ENCODE results near the gene DDI1.
A peak's percentile ranks its signal among the peaks of the same experiment; 100 is the strongest.

The DDI1 gene

DNA sequence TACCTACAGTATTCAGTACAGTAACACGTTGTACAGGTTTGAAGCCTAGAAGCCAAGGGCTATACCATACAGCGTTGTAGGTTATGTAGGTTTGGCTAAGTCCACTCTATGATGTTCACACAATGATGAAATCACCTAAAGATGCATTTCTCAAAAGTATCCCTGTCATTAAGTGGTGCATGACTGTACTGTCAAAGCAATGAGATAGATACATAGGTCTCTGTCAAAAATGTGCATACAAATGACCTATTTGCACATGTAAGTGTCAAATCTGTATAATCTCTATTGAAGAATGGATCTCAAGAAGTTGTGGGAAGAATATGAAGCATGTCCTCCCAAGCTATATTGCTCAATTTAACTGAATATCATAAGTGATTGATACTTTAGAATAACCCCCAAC, 11.9 kb upstream of the DDI1 start:
- Histone ChIP-seq H3K36me3 (ENCODE audit: control insufficient read depth in 1 of 2, insufficient read depth in 2 of 2, low read depth in 1 of 2, low read length in 2 of 2) (no peaks in the 10 kb centered on the region), H2AFZ (ENCODE audit: low read depth, low read length) (no peak overlapping the region), H3K27me3 (ENCODE audit: control insufficient read depth in 1 of 2, insufficient read depth in 1 of 2, low read length in 2 of 2) (no peaks in the 10 kb centered on the region), H3K9ac (ENCODE audit: low read length) (no peak overlapping the region), H2BK12ac (ENCODE audit: low read length in 2 of 2) (no peak overlapping the region), H3K27ac (ENCODE audit: low read length, poor library complexity, severe bottlenecking) (no peak overlapping the region), H3K14ac (ENCODE audit: low read length in 2 of 2) (no peak overlapping the region), H3K23ac (ENCODE audit: low read length in 2 of 2) (no peak overlapping the region), H2BK15ac (ENCODE audit: low read depth, poor library complexity, severe bottlenecking) (no peak overlapping the region), H2BK120ac (ENCODE audit: low read depth, low read length) (no peak overlapping the region), H2BK5ac (ENCODE audit: low read depth, low read length, poor library complexity, severe bottlenecking) (no peak overlapping the region), H3K4ac (ENCODE audit: low read depth in 1 of 2, low read length in 2 of 2) (no peak overlapping the region), H3K18ac (ENCODE audit: low read depth in 1 of 2, low read length in 2 of 2) (no peak overlapping the region), H3K4me1 (ENCODE audit: control insufficient read depth, insufficient read depth, low read depth, low read length) (no peaks in the 10 kb centered on the region), H3K4me2 (ENCODE audit: low read length, poor library complexity, severe bottlenecking) (no peak overlapping the region), H3K4me3 (ENCODE audit: insufficient read depth in 1 of 2, low read depth in 1 of 2, low read length in 2 of 2) (no peak overlapping the region), H2AK5ac (ENCODE audit: low read length, severe bottlenecking) (no peak overlapping the region), H3K79me1 (replicated peaks; ENCODE audit: low read length, poor library complexity, severe bottlenecking) (no peaks in the 10 kb centered on the region), H3K9me3 (ENCODE audit: control insufficient read depth, low read length) (no peaks in the 10 kb centered on the region), H4K91ac (ENCODE audit: low read length) (no peak overlapping the region), H4K8ac (ENCODE audit: low read length) (no peak overlapping the region)
- 100% methylated on average over 2 of the region's 2 CpGs for WGBS
- no peak for DNase-seq

DNA sequence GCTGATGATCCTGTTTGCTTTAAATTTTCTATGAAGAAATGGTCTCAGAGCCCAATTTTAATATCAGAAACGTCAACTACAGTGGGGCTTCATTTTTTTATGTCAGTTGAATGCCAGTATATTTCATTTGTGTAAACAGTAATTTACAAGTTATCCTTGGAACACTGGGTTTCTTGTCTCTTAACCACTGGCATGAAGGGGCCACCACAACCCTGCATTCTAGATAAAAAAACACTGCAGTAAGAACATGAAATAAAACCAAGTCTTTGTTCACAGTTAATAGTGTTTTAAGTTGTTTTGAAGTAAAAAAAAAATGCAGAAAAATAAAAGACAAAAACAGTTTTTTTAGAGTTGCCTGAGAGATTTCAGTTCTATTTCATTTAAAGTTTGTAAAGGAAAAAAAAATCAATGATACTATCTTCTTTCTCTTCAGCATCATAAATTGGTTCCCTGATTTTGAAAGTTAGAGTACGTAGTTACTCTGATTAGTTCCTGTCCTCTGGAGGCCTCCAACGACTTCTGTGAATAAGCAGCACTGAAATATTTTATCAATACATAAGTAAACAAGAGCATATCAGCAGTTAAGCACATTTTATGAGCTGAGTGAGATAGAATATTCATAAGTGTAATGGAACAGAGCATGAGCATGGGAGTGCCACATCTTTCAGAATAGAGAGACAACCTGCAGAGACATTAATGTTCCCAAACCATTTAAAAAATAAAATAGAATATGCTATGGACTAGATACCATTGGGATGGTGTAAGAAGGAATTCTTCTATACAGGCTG, 7.8 kb upstream of the DDI1 start:
- no peak overlapping the region for H3K14ac ChIP-seq (ENCODE audit: low read length in 2 of 2)
- 60% methylated on average over 2 of the region's 3 CpGs for WGBS
- H3K4me3 ChIP-seq (ENCODE audit: insufficient read depth in 1 of 2, low read depth in 1 of 2, low read length in 2 of 2): no peak overlapping the region
- no peak overlapping the region for H2AK5ac ChIP-seq (ENCODE audit: low read length, severe bottlenecking)
- H3K27me3 ChIP-seq (ENCODE audit: control insufficient read depth in 1 of 2, insufficient read depth in 1 of 2, low read length in 2 of 2): no peaks in the 10 kb centered on the region
- H2BK15ac ChIP-seq (ENCODE audit: low read depth, poor library complexity, severe bottlenecking): no peak overlapping the region
- no peak overlapping the region for H3K18ac ChIP-seq (ENCODE audit: low read depth in 1 of 2, low read length in 2 of 2)
- no peak overlapping the region for H4K91ac ChIP-seq (ENCODE audit: low read length)
- no peak overlapping the region for H2AFZ ChIP-seq (ENCODE audit: low read depth, low read length)
- H3K23ac ChIP-seq (ENCODE audit: low read length in 2 of 2): no peak overlapping the region
- H3K4ac ChIP-seq (ENCODE audit: low read depth in 1 of 2, low read length in 2 of 2): no peak overlapping the region
- no peak overlapping the region for H3K27ac ChIP-seq (ENCODE audit: low read length, poor library complexity, severe bottlenecking)
- no peak overlapping the region for H2BK12ac ChIP-seq (ENCODE audit: low read length in 2 of 2)
- no peak overlapping the region for H3K9ac ChIP-seq (ENCODE audit: low read length)
- H3K79me1 ChIP-seq (replicated peaks; ENCODE audit: low read length, poor library complexity, severe bottlenecking): no peaks in the 10 kb centered on the region
- H2BK120ac ChIP-seq (ENCODE audit: low read depth, low read length): no peak overlapping the region
- DNase-seq: peak; percentile 21
- no peaks in the 10 kb centered on the region for H3K9me3 ChIP-seq (ENCODE audit: control insufficient read depth, low read length)
- no peaks in the 10 kb centered on the region for H3K4me1 ChIP-seq (ENCODE audit: control insufficient read depth, insufficient read depth, low read depth, low read length)
- H3K36me3 ChIP-seq (ENCODE audit: control insufficient read depth in 1 of 2, insufficient read depth in 2 of 2, low read depth in 1 of 2, low read length in 2 of 2): no peaks in the 10 kb centered on the region
- no peak overlapping the region for H4K8ac ChIP-seq (ENCODE audit: low read length)
- H2BK5ac ChIP-seq (ENCODE audit: low read depth, low read length, poor library complexity, severe bottlenecking): no peak overlapping the region
- no peak overlapping the region for H3K4me2 ChIP-seq (ENCODE audit: low read length, poor library complexity, severe bottlenecking)

DNA sequence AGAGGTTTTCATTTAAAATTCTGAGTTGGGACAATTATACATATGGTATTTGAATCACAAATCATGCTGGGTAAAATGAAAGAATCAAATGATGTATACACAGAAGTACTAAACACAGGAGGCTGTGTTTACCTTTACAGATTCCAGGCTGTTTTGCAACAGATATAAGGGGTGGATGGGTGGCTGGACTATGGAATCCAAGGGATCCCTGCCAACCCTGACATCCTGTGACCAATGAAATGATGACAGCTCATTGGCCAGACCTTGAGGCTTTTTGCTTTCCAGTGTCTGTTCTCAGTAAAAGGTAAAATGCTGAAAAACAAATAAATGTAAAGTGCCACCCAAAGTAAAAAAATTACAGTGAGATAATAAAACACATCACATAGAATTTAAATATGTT, 3.3 kb upstream of the DDI1 start:
- no peak overlapping the region for H4K91ac ChIP-seq (ENCODE audit: low read length)
- H3K4me2 ChIP-seq (ENCODE audit: low read length, poor library complexity, severe bottlenecking): no peak overlapping the region
- H2BK15ac ChIP-seq (ENCODE audit: low read depth, poor library complexity, severe bottlenecking): no peak overlapping the region
- H3K27me3 ChIP-seq (ENCODE audit: control insufficient read depth in 1 of 2, insufficient read depth in 1 of 2, low read length in 2 of 2): no peaks in the 10 kb centered on the region
- H3K9ac ChIP-seq (ENCODE audit: low read length): peak overlapping the region; percentile 41
- no peak overlapping the region for H3K4me3 ChIP-seq (ENCODE audit: insufficient read depth in 1 of 2, low read depth in 1 of 2, low read length in 2 of 2)
- no peaks in the 10 kb centered on the region for H3K79me1 ChIP-seq (replicated peaks; ENCODE audit: low read length, poor library complexity, severe bottlenecking)
- peak; percentile 84 for DNase-seq
- H3K23ac ChIP-seq (ENCODE audit: low read length in 2 of 2): no peak overlapping the region
- no peak overlapping the region for H4K8ac ChIP-seq (ENCODE audit: low read length)
- H3K36me3 ChIP-seq (ENCODE audit: control insufficient read depth in 1 of 2, insufficient read depth in 2 of 2, low read depth in 1 of 2, low read length in 2 of 2): no peaks in the 10 kb centered on the region
- H2BK5ac ChIP-seq (ENCODE audit: low read depth, low read length, poor library complexity, severe bottlenecking): no peak overlapping the region
- H3K4ac ChIP-seq (ENCODE audit: low read depth in 1 of 2, low read length in 2 of 2): no peak overlapping the region
- H2AK5ac ChIP-seq (ENCODE audit: low read length, severe bottlenecking): no peak overlapping the region
- H2AFZ ChIP-seq (ENCODE audit: low read depth, low read length): no peak overlapping the region
- no peaks in the 10 kb centered on the region for H3K4me1 ChIP-seq (ENCODE audit: control insufficient read depth, insufficient read depth, low read depth, low read length)
- no peak overlapping the region for H3K27ac ChIP-seq (ENCODE audit: low read length, poor library complexity, severe bottlenecking)
- no peaks in the 10 kb centered on the region for H3K9me3 ChIP-seq (ENCODE audit: control insufficient read depth, low read length)
- H3K14ac ChIP-seq (ENCODE audit: low read length in 2 of 2): no peak overlapping the region
- H2BK120ac ChIP-seq (ENCODE audit: low read depth, low read length): no peak overlapping the region
- H2BK12ac ChIP-seq (ENCODE audit: low read length in 2 of 2): no peak overlapping the region
- no peak overlapping the region for H3K18ac ChIP-seq (ENCODE audit: low read depth in 1 of 2, low read length in 2 of 2)

DNA sequence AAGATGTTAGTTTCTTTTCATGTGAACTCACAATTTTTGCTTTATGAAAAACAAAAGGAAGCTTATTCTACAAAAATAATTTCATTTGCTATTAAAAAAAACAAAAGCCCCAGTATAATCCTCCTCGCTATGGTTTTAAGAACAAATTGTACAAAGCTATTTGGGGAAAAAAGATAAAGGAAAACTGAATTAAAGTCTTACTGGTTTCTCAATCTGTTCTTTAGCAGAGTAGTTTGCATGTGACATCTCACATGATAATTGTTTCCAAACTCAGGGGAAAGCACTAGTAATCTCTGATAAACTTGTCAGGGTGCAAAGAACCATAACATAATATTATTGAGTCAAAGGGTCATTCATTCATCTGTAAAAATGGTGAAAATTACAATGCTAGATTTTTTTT, 2.9 kb upstream of the DDI1 start:
- no peaks in the 10 kb centered on the region for H3K27me3 ChIP-seq (ENCODE audit: control insufficient read depth in 1 of 2, insufficient read depth in 1 of 2, low read length in 2 of 2)
- H3K27ac ChIP-seq (ENCODE audit: low read length, poor library complexity, severe bottlenecking): no peak overlapping the region
- H3K9ac ChIP-seq (ENCODE audit: low read length): peak overlapping the region; percentile 41
- no peak overlapping the region for H2BK120ac ChIP-seq (ENCODE audit: low read depth, low read length)
- no peaks in the 10 kb centered on the region for H3K4me1 ChIP-seq (ENCODE audit: control insufficient read depth, insufficient read depth, low read depth, low read length)
- no peaks in the 10 kb centered on the region for H3K79me1 ChIP-seq (replicated peaks; ENCODE audit: low read length, poor library complexity, severe bottlenecking)
- H2BK15ac ChIP-seq (ENCODE audit: low read depth, poor library complexity, severe bottlenecking): no peak overlapping the region
- H4K8ac ChIP-seq (ENCODE audit: low read length): no peak overlapping the region
- no peak overlapping the region for H3K4me3 ChIP-seq (ENCODE audit: insufficient read depth in 1 of 2, low read depth in 1 of 2, low read length in 2 of 2)
- no peaks in the 10 kb centered on the region for H3K36me3 ChIP-seq (ENCODE audit: control insufficient read depth in 1 of 2, insufficient read depth in 2 of 2, low read depth in 1 of 2, low read length in 2 of 2)
- no peak overlapping the region for H2BK5ac ChIP-seq (ENCODE audit: low read depth, low read length, poor library complexity, severe bottlenecking)
- no peak overlapping the region for H3K18ac ChIP-seq (ENCODE audit: low read depth in 1 of 2, low read length in 2 of 2)
- WGBS: no CpG with 5 or more reads among the region's 1 CpG
- H2AFZ ChIP-seq (ENCODE audit: low read depth, low read length): no peak overlapping the region
- no peak overlapping the region for H3K23ac ChIP-seq (ENCODE audit: low read length in 2 of 2)
- no peak overlapping the region for H4K91ac ChIP-seq (ENCODE audit: low read length)
- H3K4ac ChIP-seq (ENCODE audit: low read depth in 1 of 2, low read length in 2 of 2): no peak overlapping the region
- H3K14ac ChIP-seq (ENCODE audit: low read length in 2 of 2): no peak overlapping the region
- no peak overlapping the region for H3K4me2 ChIP-seq (ENCODE audit: low read length, poor library complexity, severe bottlenecking)
- no peak overlapping the region for H2AK5ac ChIP-seq (ENCODE audit: low read length, severe bottlenecking)
- H2BK12ac ChIP-seq (ENCODE audit: low read length in 2 of 2): no peak overlapping the region
- DNase-seq: peak; percentile 18
- H3K9me3 ChIP-seq (ENCODE audit: control insufficient read depth, low read length): no peaks in the 10 kb centered on the region
